ENCODE measurements around the gene GTF2H4. TPM values are rescaled to one million over a fixed set of nuclear protein-coding genes. Genes with fewer than 3 reads are reported as not detected.

The GTF2H4 gene
- total and polyA plus RNA-seq, 2 of the 8 experiments (the other 6 are each of a cell fraction or from before 2014, with no cell fraction given), result 42.3 to 53.4 TPM

DNA sequence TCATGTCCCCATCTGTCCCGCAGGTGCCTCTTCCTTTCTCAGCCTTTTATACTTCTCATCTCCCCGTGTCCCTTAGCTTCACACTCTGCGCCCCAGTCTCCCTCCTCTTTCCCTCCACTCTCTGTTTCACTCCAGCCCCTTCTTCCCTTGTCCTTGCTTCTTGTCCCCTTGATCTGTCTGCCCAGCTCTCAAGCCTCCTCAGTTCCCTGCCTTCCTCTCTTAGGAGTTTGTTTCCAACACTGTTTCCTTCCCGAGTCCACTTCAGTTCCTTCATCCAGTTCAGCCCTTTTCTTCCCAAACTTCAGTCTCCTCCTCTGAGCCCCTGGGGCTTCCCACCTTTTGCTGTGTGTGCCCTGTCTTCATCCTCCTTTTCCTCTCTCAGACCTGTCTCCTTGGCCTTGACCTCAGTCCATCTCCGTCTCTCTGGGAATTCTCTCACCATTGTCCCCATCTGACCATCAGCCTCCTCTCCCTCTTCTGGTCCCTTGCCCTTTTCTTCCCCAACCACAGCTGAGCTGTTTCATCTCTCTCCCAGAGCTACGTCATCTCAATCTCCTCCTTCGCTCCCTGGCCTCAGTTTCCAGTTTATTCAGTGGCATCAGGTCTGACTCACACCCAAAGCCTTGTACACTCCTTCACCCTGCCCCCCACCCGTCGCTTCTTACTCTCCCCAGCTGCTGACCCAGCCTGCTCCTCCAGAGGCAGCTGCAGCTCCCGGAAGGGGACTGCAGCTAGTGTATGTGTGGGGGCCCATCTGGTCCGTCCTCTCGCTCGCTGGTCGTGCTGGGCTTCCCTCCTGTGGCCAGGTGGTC lies 26.4 kb upstream of the GTF2H4 start:
- Histone ChIP-seq H2AK5ac (ENCODE audit: low read depth, low read length) (peak overlapping the region; percentile 91), H3K56ac (replicated peaks; ENCODE audit: insufficient read length, low read depth, low read length) (no peak overlapping the region), H2BK12ac (ENCODE audit: low read depth, low read length) (peak overlapping the region; percentile 89), H3K4me2 (ENCODE audit: insufficient read depth in 1 of 2, low read depth in 2 of 2, low read length in 2 of 2) (peak overlapping the region; percentile 92 to 94), H2BK5ac (ENCODE audit: low read depth, low read length) (peak overlapping the region; percentile 96), H3K36me3 (ENCODE audit: control insufficient read depth in 2 of 4, insufficient read depth in 4 of 4, low read length in 3 of 4) (no peaks in the 10 kb centered on the region), H3K4me3 (ENCODE audit: extremely low read depth in 1 of 4, insufficient read depth in 2 of 4, low read depth in 3 of 4, low read length in 4 of 4) (peak overlapping the region; percentile 41 to 86 (median 52)), H4K8ac (ENCODE audit: extremely low read depth, insufficient read depth, low read length) (peak overlapping the region; percentile 42; the same call in 1 of the 2 replicates), H4K5ac (ENCODE audit: insufficient read length, low read depth, low read length) (peak overlapping the region; percentile 45), H3K4me1 (replicated peaks in 1 of 4; ENCODE audit: control insufficient read depth in 3 of 4, insufficient read depth in 4 of 4, low read length in 3 of 4) (peaks cover 8 to 54% (median 36%) of the 10 kb centered on the region in 4 experiments), H3K27ac (ENCODE audit: low read depth, low read length) (peak overlapping the region; percentile 70), H3K23me2 (ENCODE audit: low read depth, low read length) (peaks cover 38% of the 10 kb centered on the region), H3K18ac (ENCODE audit: extremely low read depth, low read length) (peak overlapping the region; percentile 96), H3K9ac (replicated peaks in 1 of 4; ENCODE audit: extremely low read depth in 1 of 4, low read depth in 3 of 4, low read length in 3 of 4) (peak overlapping the region in 3 of 4 experiments; percentile 57 to 66 (median 65); a peak in 5 of 7 replicates), H2AFZ (ENCODE audit: low read length) (no peak overlapping the region), H3K79me2 (ENCODE audit: control insufficient read depth in 1 of 2, insufficient read depth in 2 of 2, low read length in 2 of 2) (peaks cover 5 to 39% of the 10 kb centered on the region in 2 experiments; a peak in 3 of 4 replicates), H2BK120ac (replicated peaks; ENCODE audit: low read depth, low read length) (peak overlapping the region; percentile 75), H3K14ac (ENCODE audit: insufficient read length) (no peak overlapping the region), H3K23ac (ENCODE audit: insufficient read length) (no peak overlapping the region), H3K9me3 (ENCODE audit: insufficient read depth in 2 of 2, low read depth in 1 of 2, low read length in 1 of 2) (no peaks in the 10 kb centered on the region), H4K20me1 (replicated peaks in 1 of 2; ENCODE audit: control insufficient read depth in 1 of 2, insufficient read depth in 2 of 2, low read length in 2 of 2) (peaks cover 0 to 9% of the 10 kb centered on the region in 2 experiments), H3K27me3 (replicated peaks in 1 of 4; ENCODE audit: control insufficient read depth in 3 of 4, extremely low read depth in 1 of 4, insufficient read depth in 3 of 4, low read length in 3 of 4) (no peaks in the 10 kb centered on the region), H3K4ac (replicated peaks; ENCODE audit: insufficient read length, low read depth, low read length) (peak overlapping the region; percentile 92), H2BK20ac (ENCODE audit: low read length) (peak overlapping the region; percentile 67), H2BK15ac (ENCODE audit: low read length) (peak overlapping the region; percentile 97), H3K79me1 (ENCODE audit: low read depth, low read length) (peaks cover 11% of the 10 kb centered on the region; the same call in 1 of the 2 replicates), H4K91ac (replicated peaks; ENCODE audit: insufficient read length, low read length) (peak overlapping the region; percentile 40)
- 41% methylated on average over 14 of the region's 14 CpGs; no CpG with 5 or more reads in 1 of the 2 experiments for WGBS, 2 experiments (ENCODE audit: extremely low coverage in 1 of 2, insufficient coverage in 1 of 2, insufficient read length in 1 of 2, insufficient replicate concordance in 2 of 2, low coverage in 1 of 2, low lambda C conversion rate in 2 of 2, missing lambda C conversion rate in 1 of 2)
- ChIA-PET CTCF (ENCODE audit: partially characterized antibody) (interaction anchor here (1.0 to 29.0 kb wide), 18 partner anchors 10 to 428 kb away, joined by 3 to 610 read pairs (median 6); partner anchors contain the start of genes GTF2H4 and VARS2), POLR2A (ENCODE audit: partially characterized antibody) (interaction anchor here (0.7 to 19.5 kb wide), 17 partner anchors 8 to 290 kb away, joined by 3 to 452 read pairs (median 4); partner anchors contain the start of genes FLOT1, GTF2H4, IER3 and VARS2)
- DNase-seq (ENCODE audit: low read depth in 1 of 2, low spot score in 2 of 2), result no peak
- FAIRE-seq, result no peak
- TF ChIP-seq TBP (IDR thresholded peaks at IDR 0.05; ENCODE audit: low read depth, low read length), result no peak
- TF ChIP-seq TAF7 (optimal IDR thresholded peaks at IDR 0.05; ENCODE audit: borderline replicate concordance, low read depth, low read length), result no peak
- TF ChIP-seq KDM4A (IDR thresholded peaks at IDR 0.05; ENCODE audit: low read depth, low read length, severe bottlenecking), result no peak
- TF ChIP-seq SP4 (IDR thresholded peaks at IDR 0.05; ENCODE audit: low read length), result no peak
- TF ChIP-seq POU5F1 (IDR thresholded peaks at IDR 0.05; ENCODE audit: low read depth, low read length), result no peak
- TF ChIP-seq SIX5 (IDR thresholded peaks at IDR 0.05; ENCODE audit: low read depth, low read length), result no peak
- no peak for TF ChIP-seq CBX5 (IDR thresholded peaks at IDR 0.05; ENCODE audit: low read depth, low read length)
- no peak for TF ChIP-seq HDAC2 (IDR thresholded peaks at IDR 0.05; ENCODE audit: borderline replicate concordance in 1 of 2, low read depth in 2 of 2, low read length in 2 of 2)
- no peak for TF ChIP-seq HDAC6 (IDR thresholded peaks at IDR 0.05; ENCODE audit: low read depth, low read length)
- no peak for TF ChIP-seq FOSL1 (IDR thresholded peaks at IDR 0.05; ENCODE audit: insufficient read depth, low read depth, low read length)
- no peak for TF ChIP-seq SRF (IDR thresholded peaks at IDR 0.05; ENCODE audit: low read depth, low read length)
- TF ChIP-seq KDM5A (IDR thresholded peaks at IDR 0.05; ENCODE audit: low read length), result no peak

Data from H1 (cell line).